Activated B cell treated with CpG ODN at 0.5 μM for 24 hours (primary cell): Measurements from ENCODE around the gene NTN4. TPM values are rescaled to one million over a fixed set of nuclear protein-coding genes. Genes with fewer than 3 reads are reported as not detected.
A peak's percentile ranks its signal among the peaks of the same experiment; 100 is the strongest.

ENCODE experiments used
- ATAC-seq: fragments of 200-7000 bp; cut with Tn5 transposase; one replicate; pipeline ENCODE4 v1.10.0; 2021; ENCODE audit warnings: low read depth, mild to moderate bottlenecking, moderate library complexity
- CTCF ChIA-PET: fragments of 350-600 bp; sonication (Branson Sonifier 250); formaldehyde crosslinking; loops from one replicate; lab custom pipeline; 2021; ENCODE audit warnings: antibody characterized with exemption; lab: Charles Lee
- POLR2A ChIA-PET: fragments of 350-600 bp; sonication (Branson Sonifier 250); formaldehyde crosslinking; loops from one replicate; lab custom pipeline; 2021; ENCODE audit warnings: antibody characterized with exemption; lab: Charles Lee
- DNase-seq: peaks from one replicate; pipeline ENCODE4 v3.0.0; 2022
- H3K27ac Mint-ChIP-seq: one replicate; pipeline ENCODE4 v1.8.0; 2020; ENCODE audit warnings: mixed read lengths
- H3K27me3 Mint-ChIP-seq: one replicate; pipeline ENCODE4 v1.8.0; 2021; ENCODE audit warnings: mixed read lengths
- H3K36me3 Mint-ChIP-seq: one replicate; pipeline ENCODE4 v1.8.0; 2021; ENCODE audit warnings: low read depth, mixed read lengths
- H3K4me1 Mint-ChIP-seq: one replicate; pipeline ENCODE4 v1.8.0; 2021; ENCODE audit warnings: mixed read lengths
- H3K4me3 Mint-ChIP-seq: one replicate; pipeline ENCODE4 v1.8.0; 2020; ENCODE audit warnings: mild to moderate bottlenecking, mixed read lengths
- H3K9me3 Mint-ChIP-seq: one replicate; pipeline ENCODE4 v1.8.0; 2020; ENCODE audit warnings: mixed read lengths
- CTCF ChIP-seq: fragments of 200-600 bp; IDR thresholded peaks from one replicate; pipeline ENCODE4 v1.8.0; 2022; ENCODE audit warnings: antibody characterized with exemption, mild to moderate bottlenecking
- intact Hi-C: fragments of 100-400 bp; cut with micrococcal nuclease; formaldehyde crosslinking; loops from one replicate; pipeline ENCODE4 v1.15.1; 2024
- total RNA-seq: library from RNA; stranded (reverse); gene quantifications from 2 replicates; pipeline ENCODE4 v1.2.3, GENCODE V29; 2022

The NTN4 gene
- total RNA-seq = 0.20 and 1.1 TPM in 2 replicates

GRCh38 chr12:95790033-95790916, at the start of gene NTN4:
Gene NTN4 (minus strand): TSS chr12:95790764. CDS start chr12:95790309, 455 bp downstream.
- Mint-ChIP-seq H3K27ac (no peak within 1 kb of the TSS), H3K4me1 (peaks cover 14% of the 10 kb centered on the region), H3K36me3 (no peaks in the 10 kb centered on the region), H3K4me3 (peak within 1 kb of the TSS; percentile 86), H3K27me3 (peaks cover 47% of the 10 kb centered on the region), H3K9me3 (no peaks in the 10 kb centered on the region)
- ATAC-seq = peak; percentile 60
- ChIA-PET POLR2A (no interaction called here), CTCF (no interaction called here)
- intact Hi-C loops = no loop called here
- TF ChIP-seq CTCF = no peak
- peak; percentile 36 for DNase-seq

- Mint-ChIP-seq H3K36me3 (no peaks in the 10 kb centered on the region), H3K4me1 (peaks cover 2% of the 10 kb centered on the region), H3K4me3 (no peak overlapping the region), H3K9me3 (no peaks in the 10 kb centered on the region), H3K27me3 (peaks cover 28% of the 10 kb centered on the region), H3K27ac (no peak overlapping the region)
- no peak for TF ChIP-seq CTCF
- intact Hi-C loops = no loop called here
- ChIA-PET CTCF (no interaction called here), POLR2A (no interaction called here)
- DNase-seq (no peak), ATAC-seq (no peak)
Observed at GRCh38 chr12:95838125-95838524, 47.6 kb upstream of the NTN4 start.

- ATAC-seq (no peak), DNase-seq (no peak)
- intact Hi-C loops = no loop called here
- Mint-ChIP-seq H3K36me3 (no peaks in the 10 kb centered on the region), H3K27me3 (peaks cover 25% of the 10 kb centered on the region), H3K4me1 (peaks cover 2% of the 10 kb centered on the region), H3K9me3 (no peaks in the 10 kb centered on the region), H3K4me3 (no peak overlapping the region), H3K27ac (no peak overlapping the region)
- no peak for TF ChIP-seq CTCF
- POLR2A ChIA-PET = no interaction called here
- CTCF ChIA-PET = no interaction called here
Observed at GRCh38 chr12:95837240-95838038, 46.9 kb upstream of the NTN4 start.

- TF ChIP-seq CTCF = no peak
- H3K4me1 Mint-ChIP-seq = peaks cover 2% of the 10 kb centered on the region
- intact Hi-C loops = no loop called here
- DNase-seq = no peak
- H3K27ac Mint-ChIP-seq = no peak overlapping the region
- ATAC-seq = no peak
- H3K9me3 Mint-ChIP-seq = no peaks in the 10 kb centered on the region
- peaks cover 29% of the 10 kb centered on the region for H3K27me3 Mint-ChIP-seq
- H3K36me3 Mint-ChIP-seq = no peaks in the 10 kb centered on the region
- no peak overlapping the region for H3K4me3 Mint-ChIP-seq
- CTCF ChIA-PET = no interaction called here
- POLR2A ChIA-PET = no interaction called here
Observed at GRCh38 chr12:95836630-95837239, 46.2 kb upstream of the NTN4 start.
